ENCODE results near the gene MCM10. TPM values are rescaled to one million over a fixed set of nuclear protein-coding genes. Genes with fewer than 3 reads are reported as not detected.
"Not testable (repeated sequence)": the region's sequence is repeated elsewhere in the genome, so short reads cannot be mapped to it uniquely, and the experiment has no call there.

Gene MCM10
- total and polyA plus RNA-seq, 2 of the 8 experiments (the other 6 are each of a cell fraction or from before 2014, with no cell fraction given), result 9.8 to 60.3 TPM

DNA sequence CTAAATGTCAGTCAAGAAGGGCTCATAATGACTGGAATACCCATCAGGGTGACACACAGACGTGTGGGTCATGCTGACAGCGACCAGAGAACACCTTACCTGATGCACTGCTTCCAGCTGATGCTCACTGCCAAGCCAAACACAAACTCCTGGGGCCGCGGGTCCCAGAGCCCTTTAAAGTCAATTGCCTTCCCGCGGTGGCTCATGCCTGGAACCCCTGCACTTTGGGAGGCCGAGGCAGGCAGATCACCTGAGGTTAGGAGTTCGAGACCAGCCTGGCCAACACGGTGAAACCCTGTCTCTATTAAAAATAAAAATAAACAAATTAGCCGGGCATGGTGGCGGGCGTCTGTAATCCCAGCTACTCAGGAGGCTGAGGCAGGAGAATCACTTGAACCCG is 73.4 kb downstream of the MCM10 start:
- DNase-seq (ENCODE audit: low read depth in 1 of 2, low spot score in 2 of 2); H2AFZ ChIP-seq (ENCODE audit: low read length); H4K8ac ChIP-seq (ENCODE audit: extremely low read depth, insufficient read depth, low read length); H3K9me3 ChIP-seq (ENCODE audit: insufficient read depth in 2 of 2, low read depth in 1 of 2, low read length in 1 of 2); H3K23me2 ChIP-seq (ENCODE audit: low read depth, low read length); H4K5ac ChIP-seq (ENCODE audit: insufficient read length, low read depth, low read length); H3K14ac ChIP-seq (ENCODE audit: insufficient read length); H3K56ac ChIP-seq (replicated peaks; ENCODE audit: insufficient read length, low read depth, low read length); H2BK15ac ChIP-seq (ENCODE audit: low read length); H2BK5ac ChIP-seq (ENCODE audit: low read depth, low read length); FAIRE-seq; H3K36me3 ChIP-seq (ENCODE audit: control insufficient read depth in 2 of 4, insufficient read depth in 4 of 4, low read length in 3 of 4); H3K4ac ChIP-seq (replicated peaks; ENCODE audit: insufficient read length, low read depth, low read length); H3K79me1 ChIP-seq (ENCODE audit: low read depth, low read length); H3K27ac ChIP-seq (ENCODE audit: low read depth, low read length); POLR2A ChIA-PET (ENCODE audit: partially characterized antibody); H2AK5ac ChIP-seq (ENCODE audit: low read depth, low read length); H3K4me2 ChIP-seq (ENCODE audit: insufficient read depth in 1 of 2, low read depth in 2 of 2, low read length in 2 of 2); H3K4me3 ChIP-seq (ENCODE audit: extremely low read depth in 1 of 4, insufficient read depth in 2 of 4, low read depth in 3 of 4, low read length in 4 of 4); H3K27me3 ChIP-seq (replicated peaks in 1 of 4; ENCODE audit: control insufficient read depth in 3 of 4, extremely low read depth in 1 of 4, insufficient read depth in 3 of 4, low read length in 3 of 4); H3K9ac ChIP-seq (replicated peaks in 1 of 4; ENCODE audit: extremely low read depth in 1 of 4, low read depth in 3 of 4, low read length in 3 of 4); CTCF ChIA-PET (ENCODE audit: partially characterized antibody); H3K18ac ChIP-seq (ENCODE audit: extremely low read depth, low read length); H2BK120ac ChIP-seq (replicated peaks; ENCODE audit: low read depth, low read length); H2BK20ac ChIP-seq (ENCODE audit: low read length); H3K79me2 ChIP-seq (ENCODE audit: control insufficient read depth in 1 of 2, insufficient read depth in 2 of 2, low read length in 2 of 2); H4K20me1 ChIP-seq (replicated peaks in 1 of 2; ENCODE audit: control insufficient read depth in 1 of 2, insufficient read depth in 2 of 2, low read length in 2 of 2); H3K23ac ChIP-seq (ENCODE audit: insufficient read length): not testable (repeated sequence)
- H3K4me1 ChIP-seq (replicated peaks in 1 of 4; ENCODE audit: control insufficient read depth in 3 of 4, insufficient read depth in 4 of 4, low read length in 3 of 4), result peaks cover 4 to 20% (median 10%) of the 10 kb centered on the region in 4 experiments
- 90% methylated on average over 13 of the region's 13 CpGs; no CpG with 5 or more reads in 1 of the 2 experiments for WGBS, 2 experiments (ENCODE audit: extremely low coverage in 1 of 2, insufficient coverage in 1 of 2, insufficient read length in 1 of 2, insufficient replicate concordance in 2 of 2, low coverage in 1 of 2, low lambda C conversion rate in 2 of 2, missing lambda C conversion rate in 1 of 2)
- H4K91ac ChIP-seq (replicated peaks; ENCODE audit: insufficient read length, low read length), result peak overlapping the region; percentile 0
- H2BK12ac ChIP-seq (ENCODE audit: low read depth, low read length), result peak overlapping the region; percentile 55; the same call in 1 of the 2 replicates

Data from H1 (cell line).